ENCODE measurements around the gene SMYD1. TPM values are rescaled to one million over a fixed set of nuclear protein-coding genes. Genes with fewer than 3 reads are reported as not detected.

SMYD1 gene
- total and polyA plus RNA-seq, 2 donors (not counting 1 experiment from before 2014, with no cell fraction given): not detected

- Histone ChIP-seq H3K36me3 (replicated peaks in 1 of 2; ENCODE audit: control extremely low read depth in 1 of 2, control insufficient read depth in 1 of 2, extremely low read depth in 1 of 2, insufficient read depth in 2 of 2, low read length in 1 of 2) (no peaks in the 10 kb centered on the region), H3K9me3 (ENCODE audit: control extremely low read depth in 1 of 3, control insufficient read depth in 2 of 3, insufficient read depth in 1 of 3, low read length in 2 of 3) (no peaks in the 10 kb centered on the region), H3K9ac (ENCODE audit: low read length) (no peak overlapping the region), H3K27me3 (replicated peaks in 1 of 4; ENCODE audit: control extremely low read depth in 1 of 4, control insufficient read depth in 3 of 4, insufficient read depth in 4 of 4, low read length in 3 of 4) (no peaks in the 10 kb centered on the region), H4K20me1 (ENCODE audit: control insufficient read depth, insufficient read depth, low read length, poor library complexity, severe bottlenecking) (no peaks in the 10 kb centered on the region), H3K27ac (ENCODE audit: low read length in 2 of 2) (no peak overlapping the region), H3K79me2 (ENCODE audit: control insufficient read depth, insufficient read depth, low read length) (no peaks in the 10 kb centered on the region), H3K4me2 (replicated peaks; ENCODE audit: low read depth, low read length, poor library complexity, severe bottlenecking) (no peak overlapping the region), H3K4me1 (ENCODE audit: control insufficient read depth in 2 of 2, insufficient read depth in 2 of 2, low read length in 2 of 2) (no peaks in the 10 kb centered on the region), H2AFZ (ENCODE audit: insufficient read depth, low read depth, low read length, poor library complexity, severe bottlenecking) (no peak overlapping the region), H3K4me3 (ENCODE audit: control extremely low read depth in 1 of 5, extremely low read depth in 1 of 5, insufficient read depth in 1 of 5, low read depth in 2 of 5, low read length in 4 of 5) (no peak overlapping the region)
- POLR2A ChIA-PET: no interaction called here
- no peak for ATAC-seq (ENCODE audit: low read depth)
- CTCF ChIA-PET: interaction anchor here (0.9 kb wide), 1 partner anchor 94 kb away, joined by 3 read pairs; no protein-coding TSS in a partner anchor
- Mint-ChIP-seq H3K4me3 (no peak overlapping the region), H3K4me1 (no peaks in the 10 kb centered on the region), H3K27me3 (peaks cover 6% of the 10 kb centered on the region), H3K27ac (no peak overlapping the region), H3K9me3 (ENCODE audit: insufficient read depth) (no peaks in the 10 kb centered on the region)
- DNase-seq: no peak
- intact Hi-C loops (cut with micrococcal nuclease): no loop called here
- 94% methylated on average over 2 of the region's 4 CpGs for WGBS (ENCODE audit: insufficient coverage)
- no peak for TF ChIP-seq EZH2 (IDR thresholded peaks at IDR 0.05; ENCODE audit: borderline replicate concordance, insufficient read depth, low read depth, low read length, poor library complexity, severe bottlenecking)
- TF ChIP-seq CTCF (IDR thresholded peaks at IDR 0.05): no peak
Measured at GRCh38 chr2:88066543-88066942, 1.1 kb upstream of the SMYD1 start.

- no peaks in the 10 kb centered on the region for H3K4me1 ChIP-seq (ENCODE audit: control insufficient read depth in 2 of 2, insufficient read depth in 2 of 2, low read length in 2 of 2)
- intact Hi-C loops (cut with micrococcal nuclease): no loop called here
- ChIA-PET CTCF (no interaction called here), POLR2A (no interaction called here)
- H3K4me2 ChIP-seq (replicated peaks; ENCODE audit: low read depth, low read length, poor library complexity, severe bottlenecking): no peak overlapping the region
- H2AFZ ChIP-seq (ENCODE audit: insufficient read depth, low read depth, low read length, poor library complexity, severe bottlenecking): no peak overlapping the region
- Mint-ChIP-seq H3K9me3 (ENCODE audit: insufficient read depth) (no peaks in the 10 kb centered on the region), H3K27me3 (peaks cover 6% of the 10 kb centered on the region), H3K27ac (no peak overlapping the region), H3K4me3 (no peak overlapping the region), H3K4me1 (no peaks in the 10 kb centered on the region)
- no peaks in the 10 kb centered on the region for H3K36me3 ChIP-seq (replicated peaks in 1 of 2; ENCODE audit: control extremely low read depth in 1 of 2, control insufficient read depth in 1 of 2, extremely low read depth in 1 of 2, insufficient read depth in 2 of 2, low read length in 1 of 2)
- no peaks in the 10 kb centered on the region for H3K9me3 ChIP-seq (ENCODE audit: control extremely low read depth in 1 of 3, control insufficient read depth in 2 of 3, insufficient read depth in 1 of 3, low read length in 2 of 3)
- DNase-seq (no peak), ATAC-seq (ENCODE audit: low read depth) (no peak)
- H3K27me3 ChIP-seq (replicated peaks in 1 of 4; ENCODE audit: control extremely low read depth in 1 of 4, control insufficient read depth in 3 of 4, insufficient read depth in 4 of 4, low read length in 3 of 4): no peaks in the 10 kb centered on the region
- no peak overlapping the region for H3K4me3 ChIP-seq (ENCODE audit: control extremely low read depth in 1 of 5, extremely low read depth in 1 of 5, insufficient read depth in 1 of 5, low read depth in 2 of 5, low read length in 4 of 5)
- H3K27ac ChIP-seq (ENCODE audit: low read length in 2 of 2): no peak overlapping the region
- 96% methylated on average over 5 of the region's 5 CpGs for WGBS (ENCODE audit: insufficient coverage)
- no peak overlapping the region for H3K9ac ChIP-seq (ENCODE audit: low read length)
- TF ChIP-seq EZH2 (IDR thresholded peaks at IDR 0.05; ENCODE audit: borderline replicate concordance, insufficient read depth, low read depth, low read length, poor library complexity, severe bottlenecking): no peak
- no peak for TF ChIP-seq CTCF (IDR thresholded peaks at IDR 0.05)
- H3K79me2 ChIP-seq (ENCODE audit: control insufficient read depth, insufficient read depth, low read length): no peaks in the 10 kb centered on the region
- no peaks in the 10 kb centered on the region for H4K20me1 ChIP-seq (ENCODE audit: control insufficient read depth, insufficient read depth, low read length, poor library complexity, severe bottlenecking)
Measured at GRCh38 chr2:88067189-88067588, 436 bp upstream of the SMYD1 start.

Measured in B cell (primary cell).